K562 (cell line): Measurements from ENCODE around the gene CC2D1A. TPM values are rescaled to one million over a fixed set of nuclear protein-coding genes. Genes with fewer than 3 reads are reported as not detected.
A peak's percentile ranks its signal among the peaks of the same experiment; 100 is the strongest.

ENCODE experiments used
- ARID1B ChIP-seq: fragments of 450-650 bp; IDR thresholded peaks from 2 replicates; pipeline ENCODE4 v1.6.1; 2016; ENCODE audit warnings: antibody characterized with exemption, mild to moderate bottlenecking, inconsistent platforms
- CTBP1 ChIP-seq: fragments of 450-650 bp; IDR thresholded peaks from 2 replicates; pipeline ENCODE4 v1.6.1; 2016; ENCODE audit warnings: borderline replicate concordance
- ESRRA ChIP-seq: fragments of 450-650 bp; IDR thresholded peaks from 2 replicates; pipeline ENCODE4 v1.6.1; 2014; ENCODE audit warnings: low read depth, mild to moderate bottlenecking, moderate library complexity, borderline replicate concordance
- HDAC1 ChIP-seq, 2 experiments: fragments of 450-650 bp; IDR thresholded peaks; 2 replicates each; pipeline ENCODE4 v1.6.1; 2016 to 2017; ENCODE audit warnings: inconsistent platforms in 1 of 2, mild to moderate bottlenecking in 1 of 2, moderate library complexity in 1 of 2
- KDM1A ChIP-seq, 2 experiments: fragments of 450-650 bp; IDR thresholded peaks; 2 replicates each; pipeline ENCODE4 v1.6.1; 2016; ENCODE audit warnings: mild to moderate bottlenecking in 2 of 2
- KLF16 ChIP-seq: IDR thresholded peaks from 2 replicates; pipeline ENCODE4 v1.6.1; 2016; ENCODE audit warnings: antibody characterized with exemption
- RBM14 ChIP-seq: fragments of 200-400 bp; formaldehyde crosslinking; IDR thresholded peaks from 2 replicates; pipeline ENCODE4 v1.6.1; 2018; ENCODE audit warnings: low read depth, mild to moderate bottlenecking, low read length, moderate library complexity, borderline replicate concordance; ENCODE audit not compliant: insufficient read depth
- RCOR1 ChIP-seq, 2 experiments: IDR thresholded peaks; 2 replicates each; pipeline ENCODE4 v1.6.1; 2012; ENCODE audit warnings: low read depth in 2 of 2, low read length in 2 of 2, borderline replicate concordance in 1 of 2, improper control_type of control experiment in 1 of 2
- SUPT5H ChIP-seq: fragments of 450-650 bp; IDR thresholded peaks from 2 replicates; pipeline ENCODE4 v1.6.1; 2016
- TEAD1 ChIP-seq, 2 experiments: fragments of 450-650 bp in 1 of 2; sonication (generic) in 1 of 2; formaldehyde crosslinking; IDR thresholded peaks; 2 replicates each; pipeline versions ENCODE4 v1.4.0 to v1.8.0; 2020 to 2022; ENCODE audit warnings: mild to moderate bottlenecking in 2 of 2, missing genetic modification reagents in 1 of 2
- TOE1 ChIP-seq, 2 experiments: fragments of 450-650 bp in 1 of 2; sonication (generic) in 1 of 2; formaldehyde crosslinking in 1 of 2; IDR thresholded peaks; 2 replicates each; pipeline versions ENCODE4 v1.7.1 to v1.8.0; 2016 to 2022; ENCODE audit warnings: borderline replicate concordance in 2 of 2, mild to moderate bottlenecking in 2 of 2, antibody characterized with exemption in 1 of 2, inconsistent platforms in 1 of 2, low read depth in 1 of 2, missing genetic modification reagents in 1 of 2, moderate library complexity in 1 of 2
- XRCC4 ChIP-seq: IDR thresholded peaks from one replicate; pipeline ENCODE4 v1.6.1; 2011; ENCODE audit not compliant: insufficient read depth, insufficient read length; ENCODE audit errors: extremely low read depth
- polyA plus RNA-seq, 8 experiments: library from polyadenylated mRNA; depleted of rRNA in 4 of 8; stranded (reverse) in 5 of 8; unstranded in 3 of 8; fragments of >200 nt; fragmentation: Nextera tagmentation in 2 of 8; fragmentation: Illumina TruSeq in 1 of 8; extraction: Ambion mirVana in 2 of 8; extraction: Trizol in 1 of 8; gene quantifications; 2 replicates each; pipeline versions ENCODE4 v1.2.1 to v1.2.3, GENCODE V29; 2011 to 2014; ENCODE audit warnings: inconsistent platforms in 1 of 8, missing spikeins in 1 of 8
- total RNA-seq, 7 experiments: library from RNA; depleted of rRNA in 6 of 7; stranded (reverse); fragments of >200 nt in 6 of 7; fragmentation: Illumina TruSeq in 2 of 7; extraction: Trizol in 2 of 7; gene quantifications; 2 replicates each; pipeline versions ENCODE4 v1.2.1 to v1.2.3, GENCODE V29; 2011 to 2021; ENCODE audit warnings: low replicate concordance in 1 of 7
- TF ChIP-seq, protein P1 (sequence below): fragments of 250-450 bp; sonication (Bioruptor Pico); IDR thresholded peaks from 2 replicates; pipeline ENCODE4 v1.8.0; 2022; ENCODE audit warnings: inconsistent platforms, mild to moderate bottlenecking, moderate library complexity, borderline replicate concordance
- TF ChIP-seq, protein P2 (sequence below): fragments of 450-650 bp; IDR thresholded peaks from 2 replicates; pipeline ENCODE4 v1.6.1; 2016; ENCODE audit warnings: antibody characterized with exemption
- TF ChIP-seq, protein P3 (sequence below): IDR thresholded peaks from 2 replicates; pipeline ENCODE4 v1.6.1; 2011; ENCODE audit warnings: borderline replicate concordance, low read depth, mild to moderate bottlenecking, moderate library complexity, low read length; ENCODE audit not compliant: insufficient read depth, poor library complexity, severe bottlenecking
- TF ChIP-seq, protein P4 (sequence below): fragments of 250-450 bp; sonication (Bioruptor Pico); IDR thresholded peaks from 2 replicates; pipeline ENCODE4 v1.5.0; 2021; ENCODE audit warnings: mild to moderate bottlenecking, borderline replicate concordance

The CC2D1A gene
- total and polyA plus RNA-seq, 9 of the 15 experiments (the other 6 are each of a cell fraction or from before 2014, with no cell fraction given), result 0.32 to 31.0 (median 12.9) TPM

DNA sequence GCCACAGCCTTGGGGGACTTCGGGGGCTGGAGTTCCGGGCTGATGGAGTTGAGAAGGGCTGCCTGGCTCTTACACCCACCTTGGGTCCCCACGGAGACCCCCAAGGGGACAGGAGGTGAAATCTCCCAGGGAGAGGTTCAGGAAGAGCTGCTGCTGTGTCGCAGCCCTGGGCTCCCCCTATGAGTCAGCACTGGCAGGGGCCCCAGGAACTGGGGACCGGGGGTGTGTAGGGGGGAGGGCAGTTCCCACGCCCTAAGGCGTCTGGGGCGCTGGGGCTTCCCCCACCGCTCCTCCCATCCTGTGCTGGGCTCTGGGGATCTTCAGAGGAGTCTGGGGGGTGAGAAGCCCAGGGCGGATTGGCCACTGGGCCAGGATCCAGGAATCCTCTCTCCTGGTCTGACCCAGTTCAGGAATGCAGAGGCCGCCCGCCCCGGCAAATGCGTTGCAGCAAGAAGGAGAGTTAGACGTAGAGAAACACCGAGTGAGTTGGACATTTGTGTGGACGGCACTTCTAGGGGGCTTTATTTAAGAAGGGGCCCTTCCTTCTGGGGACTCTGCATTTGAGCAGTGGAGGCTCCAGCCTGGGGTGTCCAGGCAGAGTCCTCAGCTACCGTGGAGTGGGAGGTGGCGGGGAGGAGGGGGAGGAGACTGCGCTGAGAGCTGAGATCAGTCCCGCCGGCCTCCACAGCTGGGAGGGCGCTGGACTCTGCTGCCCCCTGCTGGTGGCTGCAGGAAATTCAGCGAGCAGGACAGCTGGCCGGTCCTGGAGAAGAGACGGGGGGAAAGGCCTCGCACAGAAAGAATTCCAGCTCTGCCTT is 44.1 kb upstream of the CC2D1A start (continued):
- TF ChIP-seq ESRRA (peak; percentile 46), TEAD1 (CRISPR knock-in tag; IDR thresholded peaks at IDR 0.05) (0 out of 4 replicates have a peak, but pooled peaks of 1 of the 2 experiments have one; percentile 38), KDM1A (IDR thresholded peaks at IDR 0.05) (peak in 1 of 2 experiments; percentile 43; a peak in 2 of 4 replicates), CTBP1 (0 out of 2 replicates have a peak, but pooled peaks have one; percentile 22), KLF16 (peak; percentile 50), XRCC4 (no peak), RBM14 (no peak), ARID1B (peak; percentile 57), RCOR1 (IDR thresholded peaks at IDR 0.05; ENCODE audit: borderline replicate concordance in 1 of 2, low read depth in 2 of 2, low read length in 2 of 2) (peak in 1 of 2 experiments; percentile 44; a peak in 2 of 4 replicates), TOE1 (IDR thresholded peaks at IDR 0.05; ENCODE audit: borderline replicate concordance) (0 out of 2 replicates have a peak, but pooled peaks have one; percentile 45), TOE1 (CRISPR knock-in tag; IDR thresholded peaks at IDR 0.05; ENCODE audit: borderline replicate concordance, low read depth) (no peak), SUPT5H (peak; percentile 46; the same call in 1 of the 2 replicates), HDAC1 (IDR thresholded peaks at IDR 0.05) (peak in 1 of 2 experiments; percentile 32; a peak in 1 of 4 replicates)
- TF ChIP-seq, protein P1, sequence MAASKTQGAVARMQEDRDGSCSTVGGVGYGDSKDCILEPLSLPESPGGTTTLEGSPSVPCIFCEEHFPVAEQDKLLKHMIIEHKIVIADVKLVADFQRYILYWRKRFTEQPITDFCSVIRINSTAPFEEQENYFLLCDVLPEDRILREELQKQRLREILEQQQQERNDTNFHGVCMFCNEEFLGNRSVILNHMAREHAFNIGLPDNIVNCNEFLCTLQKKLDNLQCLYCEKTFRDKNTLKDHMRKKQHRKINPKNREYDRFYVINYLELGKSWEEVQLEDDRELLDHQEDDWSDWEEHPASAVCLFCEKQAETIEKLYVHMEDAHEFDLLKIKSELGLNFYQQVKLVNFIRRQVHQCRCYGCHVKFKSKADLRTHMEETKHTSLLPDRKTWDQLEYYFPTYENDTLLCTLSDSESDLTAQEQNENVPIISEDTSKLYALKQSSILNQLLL (CRISPR knock-in tag), result no peak
- TF ChIP-seq, protein P2, sequence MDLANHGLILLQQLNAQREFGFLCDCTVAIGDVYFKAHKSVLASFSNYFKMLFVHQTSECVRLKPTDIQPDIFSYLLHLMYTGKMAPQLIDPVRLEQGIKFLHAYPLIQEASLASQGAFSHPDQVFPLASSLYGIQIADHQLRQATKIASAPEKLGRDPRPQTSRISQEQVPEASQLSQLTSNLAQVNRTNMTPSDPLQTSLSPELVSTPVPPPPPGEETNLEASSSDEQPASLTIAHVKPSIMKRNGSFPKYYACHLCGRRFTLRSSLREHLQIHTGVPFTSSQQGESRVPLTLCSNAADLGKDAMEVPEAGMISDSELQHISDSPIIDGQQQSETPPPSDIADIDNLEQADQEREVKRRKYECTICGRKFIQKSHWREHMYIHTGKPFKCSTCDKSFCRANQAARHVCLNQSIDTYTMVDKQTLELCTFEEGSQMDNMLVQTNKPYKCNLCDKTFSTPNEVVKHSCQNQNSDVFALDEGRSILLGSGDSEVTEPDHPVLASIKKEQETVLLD, result peak; percentile 41; the same call in 1 of the 2 replicates
- TF ChIP-seq, protein P3, sequence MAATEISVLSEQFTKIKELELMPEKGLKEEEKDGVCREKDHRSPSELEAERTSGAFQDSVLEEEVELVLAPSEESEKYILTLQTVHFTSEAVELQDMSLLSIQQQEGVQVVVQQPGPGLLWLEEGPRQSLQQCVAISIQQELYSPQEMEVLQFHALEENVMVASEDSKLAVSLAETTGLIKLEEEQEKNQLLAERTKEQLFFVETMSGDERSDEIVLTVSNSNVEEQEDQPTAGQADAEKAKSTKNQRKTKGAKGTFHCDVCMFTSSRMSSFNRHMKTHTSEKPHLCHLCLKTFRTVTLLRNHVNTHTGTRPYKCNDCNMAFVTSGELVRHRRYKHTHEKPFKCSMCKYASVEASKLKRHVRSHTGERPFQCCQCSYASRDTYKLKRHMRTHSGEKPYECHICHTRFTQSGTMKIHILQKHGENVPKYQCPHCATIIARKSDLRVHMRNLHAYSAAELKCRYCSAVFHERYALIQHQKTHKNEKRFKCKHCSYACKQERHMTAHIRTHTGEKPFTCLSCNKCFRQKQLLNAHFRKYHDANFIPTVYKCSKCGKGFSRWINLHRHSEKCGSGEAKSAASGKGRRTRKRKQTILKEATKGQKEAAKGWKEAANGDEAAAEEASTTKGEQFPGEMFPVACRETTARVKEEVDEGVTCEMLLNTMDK, result peak; percentile 6
- TF ChIP-seq, protein P4, sequence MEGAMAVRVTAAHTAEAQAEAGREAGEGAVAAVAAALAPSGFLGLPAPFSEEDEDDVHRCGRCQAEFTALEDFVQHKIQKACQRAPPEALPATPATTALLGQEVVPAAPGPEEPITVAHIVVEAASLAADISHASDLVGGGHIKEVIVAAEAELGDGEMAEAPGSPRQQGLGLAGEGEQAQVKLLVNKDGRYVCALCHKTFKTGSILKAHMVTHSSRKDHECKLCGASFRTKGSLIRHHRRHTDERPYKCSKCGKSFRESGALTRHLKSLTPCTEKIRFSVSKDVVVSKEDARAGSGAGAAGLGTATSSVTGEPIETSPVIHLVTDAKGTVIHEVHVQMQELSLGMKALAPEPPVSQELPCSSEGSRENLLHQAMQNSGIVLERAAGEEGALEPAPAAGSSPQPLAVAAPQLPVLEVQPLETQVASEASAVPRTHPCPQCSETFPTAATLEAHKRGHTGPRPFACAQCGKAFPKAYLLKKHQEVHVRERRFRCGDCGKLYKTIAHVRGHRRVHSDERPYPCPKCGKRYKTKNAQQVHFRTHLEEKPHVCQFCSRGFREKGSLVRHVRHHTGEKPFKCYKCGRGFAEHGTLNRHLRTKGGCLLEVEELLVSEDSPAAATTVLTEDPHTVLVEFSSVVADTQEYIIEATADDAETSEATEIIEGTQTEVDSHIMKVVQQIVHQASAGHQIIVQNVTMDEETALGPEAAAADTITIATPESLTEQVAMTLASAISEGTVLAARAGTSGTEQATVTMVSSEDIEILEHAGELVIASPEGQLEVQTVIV (CRISPR knock-in tag), result no peak
